GM18526 (cell line): ENCODE results near the gene ABCD4.

ENCODE experiments used
- POLR2A ChIP-seq: IDR thresholded peaks from 3 replicates; pipeline ENCODE4 v1.6.1; 2011; ENCODE audit not compliant: insufficient read length; ENCODE audit errors: extremely low read depth

Gene ABCD4

DNA sequence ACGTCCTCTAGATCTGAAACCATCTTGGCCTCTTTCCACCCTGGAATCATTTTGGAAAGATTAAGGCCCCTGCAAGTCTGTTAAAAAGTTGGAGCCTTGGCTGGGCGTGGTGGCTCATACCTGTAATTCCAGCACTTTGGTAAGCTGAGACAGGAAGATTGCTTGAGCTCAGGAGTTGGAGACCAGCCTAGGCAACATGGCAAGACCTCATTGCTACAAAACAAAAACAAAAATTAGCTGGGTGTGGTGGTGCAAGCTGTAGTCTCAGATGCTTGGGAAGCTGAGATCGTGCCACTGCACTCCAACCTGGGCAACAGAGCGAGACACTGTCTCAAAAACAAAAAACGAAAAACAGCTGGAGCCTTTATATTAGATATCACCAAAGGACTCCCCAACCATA, 10.9 kb upstream of the ABCD4 start:
- TF ChIP-seq POLR2A = no peak

DNA sequence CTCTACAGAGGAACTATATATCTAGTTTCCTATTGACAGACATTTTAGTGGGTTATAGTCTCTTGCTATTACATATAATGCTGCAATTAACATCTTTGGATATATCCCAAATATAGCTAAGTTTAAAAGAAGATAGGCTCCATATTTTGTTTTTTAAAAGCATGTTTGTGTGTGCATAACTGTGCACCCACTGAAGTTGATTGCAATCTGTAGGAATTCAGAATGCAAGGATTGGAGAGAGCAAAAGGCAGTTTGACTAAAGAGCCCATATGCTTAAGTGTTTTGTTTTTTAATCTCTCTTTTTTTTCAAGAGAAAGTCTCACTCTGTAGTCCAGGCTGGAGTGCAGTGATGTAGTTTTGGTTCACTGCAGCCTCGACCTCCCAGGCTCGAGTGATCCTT, 9.4 kb upstream of the ABCD4 start:
- TF ChIP-seq POLR2A = no peak

DNA sequence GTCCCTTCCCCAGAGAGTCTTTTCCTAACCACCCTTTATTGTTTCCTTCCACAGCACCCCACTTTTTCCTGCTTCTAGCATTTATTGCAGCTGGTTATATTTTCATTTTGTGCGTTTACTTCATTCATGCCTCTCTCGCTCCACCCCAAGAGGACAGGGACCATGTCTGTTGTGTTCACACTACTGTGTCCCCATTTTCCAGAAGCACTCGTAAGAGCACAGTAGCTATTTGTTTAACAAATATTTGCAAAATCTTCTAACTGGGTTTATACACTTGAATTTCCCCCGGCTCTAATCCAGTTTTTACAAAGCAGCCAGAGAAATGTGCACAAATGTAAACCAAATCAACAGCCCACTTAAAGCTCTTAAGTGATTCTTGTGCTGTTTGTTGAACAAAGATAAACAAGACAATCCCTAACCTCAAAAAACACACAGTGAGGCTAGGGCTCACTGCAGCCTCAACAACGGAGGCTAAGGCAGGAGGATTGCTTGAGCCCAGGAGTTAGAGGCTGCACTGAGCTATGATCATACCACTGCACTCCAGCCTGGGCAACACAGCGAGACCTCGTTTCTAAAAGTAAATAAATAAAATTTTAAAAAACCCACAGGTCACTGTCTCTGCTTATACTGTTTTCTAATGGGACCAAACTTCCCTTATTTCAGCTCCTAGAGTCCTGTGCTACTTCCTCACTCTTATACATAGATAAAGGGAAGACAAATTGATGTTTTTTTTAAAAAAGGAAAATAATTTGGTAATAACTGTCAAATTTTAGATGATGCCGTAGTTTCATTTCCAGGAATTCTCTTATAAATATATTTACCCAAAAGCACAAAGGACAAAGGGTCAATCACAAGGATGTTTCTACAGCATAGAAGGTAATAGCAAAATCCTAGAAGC, 6.6 kb upstream of the ABCD4 start:
- TF ChIP-seq POLR2A = no peak

DNA sequence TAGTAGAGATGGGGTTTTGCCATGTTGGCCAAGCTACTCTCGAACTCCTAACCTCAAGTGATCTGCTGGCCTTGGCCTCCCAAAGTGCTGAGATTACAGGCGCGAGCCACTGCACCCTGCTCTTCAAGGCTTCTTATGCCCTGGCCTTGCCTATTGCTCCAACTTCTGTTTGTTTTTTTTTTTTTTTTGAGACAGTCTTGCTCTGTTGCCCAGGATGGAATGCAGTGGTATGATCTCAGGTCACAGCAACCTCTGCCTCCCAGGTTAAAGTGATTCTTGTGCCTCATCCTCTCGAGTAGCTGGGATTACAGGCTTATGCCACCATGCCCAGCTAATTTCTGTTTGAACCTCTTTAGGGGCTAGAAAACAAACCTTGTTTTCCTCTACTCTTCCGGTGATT, 6.0 kb upstream of the ABCD4 start:
- no peak for TF ChIP-seq POLR2A

DNA sequence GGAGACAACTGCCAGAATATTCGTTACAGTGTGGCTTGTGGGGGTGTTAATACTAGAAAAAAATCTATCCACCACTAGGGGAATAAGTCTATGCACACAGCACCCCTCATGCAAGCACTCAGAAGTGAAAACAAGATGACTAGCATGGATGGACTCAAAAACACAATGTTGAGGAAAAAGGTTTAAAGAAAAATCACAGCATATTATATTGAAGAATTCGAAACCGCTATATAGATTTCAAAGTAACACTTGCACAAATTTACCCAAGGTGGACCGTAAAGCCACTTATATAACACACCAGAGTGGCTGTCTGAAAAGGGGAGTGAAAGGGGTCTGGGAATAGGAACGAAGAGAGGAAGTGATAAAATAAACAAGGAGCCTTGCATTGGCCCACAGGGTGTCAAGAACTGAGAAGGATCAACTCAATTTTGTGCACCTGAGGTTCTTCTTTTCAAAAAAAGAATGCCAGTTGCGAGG, 544 bp downstream of the ABCD4 start:
- TF ChIP-seq POLR2A = no peak

DNA sequence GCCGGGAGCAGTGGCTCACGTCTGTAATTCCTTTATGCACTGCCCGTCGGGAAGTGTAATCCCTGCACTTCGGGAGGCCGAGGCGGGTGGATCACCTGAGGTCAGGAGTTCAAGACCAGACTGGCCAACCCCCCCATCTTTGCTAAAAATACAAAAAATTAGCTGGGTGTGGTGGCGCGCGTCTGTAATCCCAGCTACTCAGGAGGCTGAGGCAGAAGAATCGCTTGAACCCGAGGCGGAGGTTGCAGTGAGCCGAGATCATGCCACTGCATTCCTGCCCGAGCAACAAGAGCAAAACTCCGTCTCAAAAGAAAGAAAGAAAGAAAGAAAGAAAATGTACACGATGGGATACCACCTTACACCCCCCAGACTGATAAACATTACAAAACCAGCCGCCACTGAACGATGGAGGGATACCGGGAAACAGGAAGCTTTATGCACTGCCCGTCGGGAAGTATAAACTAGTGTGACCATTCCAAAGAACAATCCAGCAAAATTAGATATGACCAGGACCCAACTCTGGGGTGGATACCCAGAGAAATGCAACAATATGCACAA, 1.1 kb downstream of the ABCD4 start:
- TF ChIP-seq POLR2A = no peak

DNA sequence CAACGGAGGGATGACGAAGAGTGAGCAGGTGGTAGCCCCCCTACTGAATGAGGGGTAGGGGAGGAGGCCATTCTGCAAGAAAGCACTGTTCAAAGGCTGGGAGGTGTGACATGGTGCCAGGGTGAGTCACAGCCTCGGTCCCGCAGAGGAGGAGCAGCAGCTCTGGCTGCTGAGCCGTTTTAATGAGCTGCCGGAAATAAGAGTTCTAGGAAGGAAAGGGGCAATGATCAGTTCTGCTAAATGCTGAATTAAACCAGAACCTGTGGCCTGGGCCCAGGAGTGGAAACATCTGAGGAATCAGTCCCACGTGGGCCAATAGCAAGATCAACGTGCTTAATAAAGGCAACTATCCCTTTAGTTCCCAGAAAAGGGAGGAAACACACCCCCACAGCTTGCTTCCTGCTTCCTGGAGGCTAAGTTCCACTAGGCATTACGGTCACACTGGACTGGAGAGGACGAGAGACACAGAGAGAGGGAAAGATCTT, 3.6 kb downstream of the ABCD4 start:
- TF ChIP-seq POLR2A = no peak

DNA sequence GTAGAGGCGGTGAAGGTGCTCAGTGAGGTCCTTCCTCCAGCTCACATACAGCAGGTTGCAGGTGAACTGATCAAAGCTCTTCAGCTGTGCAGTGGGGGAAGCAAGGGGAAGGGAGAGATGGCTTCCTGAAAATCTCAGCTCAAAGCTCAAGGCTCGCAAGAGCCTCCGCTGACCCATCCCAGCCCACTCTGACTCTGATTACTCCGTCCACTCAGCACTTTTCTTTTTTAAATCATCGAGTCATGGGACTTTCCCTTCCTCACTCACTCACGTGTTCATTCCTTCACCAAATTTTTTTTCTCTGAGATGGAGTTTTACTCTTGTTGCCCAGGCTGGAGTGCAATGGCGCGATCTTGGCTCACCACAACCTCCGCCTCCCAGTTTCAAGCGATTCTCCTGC, 4.7 kb downstream of the ABCD4 start:
- TF ChIP-seq POLR2A = no peak

DNA sequence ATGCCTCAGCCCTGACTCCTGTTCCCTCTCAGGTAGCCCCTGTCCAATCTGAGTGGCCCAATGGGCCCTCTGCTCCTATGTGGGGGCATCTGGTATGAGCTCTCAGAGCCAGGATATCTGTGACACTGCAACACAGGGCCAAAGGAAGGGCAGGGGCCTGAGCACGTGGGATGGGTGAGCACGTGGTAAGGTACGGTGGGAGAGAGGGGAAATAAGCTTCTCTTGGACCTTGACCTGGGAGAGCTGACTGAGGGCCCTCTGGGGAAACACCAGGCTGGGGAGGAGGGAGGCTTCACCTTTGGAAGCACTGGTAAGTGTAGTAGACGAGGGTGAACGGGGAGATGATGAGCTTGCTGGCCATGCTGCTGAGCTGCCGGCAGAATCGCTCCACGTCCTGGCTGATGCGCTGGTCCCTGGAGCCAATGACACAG, 6.7 kb downstream of the ABCD4 start:
- TF ChIP-seq POLR2A = no peak

DNA sequence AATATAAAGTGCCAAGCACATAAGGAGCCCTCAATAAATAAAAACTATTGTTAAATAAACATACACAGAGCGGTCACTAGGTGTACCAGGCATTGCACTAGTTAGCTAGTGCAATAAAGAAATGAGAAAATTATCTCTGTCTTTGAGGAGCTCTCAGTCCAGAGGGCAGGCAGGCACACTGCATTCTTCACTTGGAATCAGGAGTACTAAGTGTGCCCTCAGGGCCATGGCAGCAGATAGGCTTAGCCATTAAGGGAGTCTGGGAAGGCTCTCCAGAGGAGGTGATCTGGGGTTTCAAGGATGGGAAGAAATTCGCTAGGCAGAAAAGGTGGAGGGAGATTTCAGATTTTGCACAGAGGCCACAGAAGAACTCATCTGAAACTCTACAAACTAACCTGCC, 9.1 kb downstream of the ABCD4 start:
- no peak for TF ChIP-seq POLR2A

DNA sequence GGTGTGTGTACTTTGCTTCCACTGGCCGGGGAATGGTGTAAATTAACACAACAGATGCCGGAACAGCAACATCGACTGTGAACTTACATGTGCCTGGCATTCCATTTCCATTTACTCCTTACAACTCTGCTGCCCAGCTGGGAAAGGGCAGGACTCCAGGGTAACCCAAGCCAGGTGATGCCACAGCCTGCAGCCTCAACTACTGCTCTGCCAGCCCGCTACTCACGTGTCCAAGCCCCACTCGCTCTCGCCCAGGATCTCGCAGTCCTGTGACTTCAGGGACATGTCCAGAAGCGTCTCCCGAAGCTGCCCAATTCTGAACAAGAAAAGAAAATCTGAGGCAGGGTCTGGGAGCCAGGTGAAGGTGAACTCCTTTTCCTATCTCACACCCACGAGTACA, 10.7 kb downstream of the ABCD4 start:
- no peak for TF ChIP-seq POLR2A

DNA sequence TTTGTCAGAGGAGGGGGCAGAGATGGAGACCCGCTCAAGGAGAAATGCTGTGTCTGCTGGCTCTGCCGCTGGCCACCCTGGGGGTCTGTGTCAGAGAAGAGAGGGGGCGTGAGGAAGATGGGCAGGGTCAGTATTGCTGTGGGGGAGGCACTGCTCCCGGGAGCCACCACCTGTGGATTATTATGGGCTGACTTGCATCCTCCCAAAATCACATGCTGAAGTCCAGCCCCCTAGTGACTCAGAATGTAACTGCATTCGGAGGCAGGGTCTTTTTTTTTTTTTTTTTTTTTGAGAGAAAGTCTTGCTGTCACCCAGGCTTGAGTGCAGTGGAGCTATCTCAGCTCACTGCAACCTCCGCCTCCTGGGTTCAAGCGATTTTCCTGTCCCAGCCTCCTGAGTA, 12.3 kb downstream of the ABCD4 start:
- TF ChIP-seq POLR2A = no peak

DNA sequence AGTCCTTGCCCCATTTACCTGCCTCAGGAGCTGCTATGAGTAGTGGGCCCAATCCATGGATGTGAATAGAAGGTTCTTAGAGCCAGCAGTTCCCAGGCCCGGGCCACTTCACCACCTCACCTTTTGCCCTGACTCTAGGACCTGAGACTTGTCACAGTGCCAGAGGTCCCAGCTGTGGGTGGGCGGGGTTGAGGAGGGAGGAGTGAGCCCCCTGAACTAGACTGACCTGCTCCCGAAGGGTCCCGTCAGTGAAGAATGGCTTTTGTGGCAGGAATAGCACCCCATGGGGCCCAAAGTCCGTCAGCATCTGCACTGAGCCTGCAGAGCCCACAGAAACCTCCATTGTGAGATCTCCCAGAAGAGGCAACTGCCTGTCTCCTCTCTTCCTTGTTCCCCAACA, 12.9 kb downstream of the ABCD4 start:
- no peak for TF ChIP-seq POLR2A

DNA sequence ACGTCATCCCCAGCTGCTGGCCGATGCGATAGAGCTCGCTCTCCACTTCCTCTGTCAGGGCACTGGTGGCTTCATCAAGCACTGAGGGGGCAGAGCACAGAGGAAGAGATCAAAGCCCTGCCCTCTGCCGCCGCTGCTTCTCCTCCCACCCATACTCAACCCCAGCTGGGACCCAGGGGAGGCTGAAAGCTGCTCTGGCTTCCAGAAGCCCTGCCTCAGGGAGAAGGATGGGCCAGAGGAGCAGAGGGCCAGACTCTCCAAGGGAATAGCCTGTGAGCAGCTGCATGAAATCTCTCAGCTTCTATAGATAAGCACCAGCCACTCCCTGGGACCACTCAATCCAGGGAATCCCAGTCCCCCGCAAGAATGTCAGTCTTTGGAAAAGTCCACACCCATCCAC, 16.0 kb downstream of the ABCD4 start:
- no peak for TF ChIP-seq POLR2A

DNA sequence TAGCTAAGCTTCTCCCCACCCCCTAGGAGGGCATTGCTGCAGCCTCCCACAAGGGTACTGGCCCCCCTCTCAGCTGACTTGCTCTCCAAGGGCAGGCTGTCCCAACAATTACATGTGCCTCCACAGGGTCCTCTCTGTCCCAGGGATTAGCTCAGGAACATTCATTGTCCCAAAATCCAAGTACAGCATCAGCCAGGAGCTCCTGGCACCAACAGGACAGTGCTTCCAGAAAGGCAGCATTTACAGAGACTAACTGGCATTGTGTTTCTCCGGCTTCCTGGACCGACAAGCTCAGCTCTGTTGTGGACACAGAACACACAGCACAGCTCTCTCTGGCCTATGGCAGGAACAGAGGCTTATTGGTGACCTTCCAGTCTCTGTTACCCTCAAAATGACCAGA, 21.7 kb downstream of the ABCD4 start:
- TF ChIP-seq POLR2A = no peak

DNA sequence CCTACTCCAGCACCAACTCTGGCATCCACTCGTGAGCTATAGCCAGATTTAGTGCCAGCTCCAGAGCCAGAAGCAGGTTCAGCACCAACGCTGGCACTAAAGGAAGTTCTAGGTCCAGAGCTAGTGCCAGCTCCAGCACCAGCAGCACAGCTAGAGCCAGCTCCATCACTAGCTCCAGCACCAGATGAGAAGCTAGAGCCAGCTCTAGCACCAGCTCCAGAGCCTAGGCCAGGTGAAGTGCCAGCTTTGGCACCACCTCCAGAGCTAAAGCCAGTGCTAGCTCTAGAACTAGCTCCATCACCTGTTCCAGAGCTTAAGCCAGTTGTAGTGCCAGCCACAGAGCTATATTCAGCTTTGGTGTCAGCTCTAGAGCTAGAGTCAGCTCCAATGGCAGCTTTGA, 24.7 kb downstream of the ABCD4 start:
- no peak for TF ChIP-seq POLR2A

DNA sequence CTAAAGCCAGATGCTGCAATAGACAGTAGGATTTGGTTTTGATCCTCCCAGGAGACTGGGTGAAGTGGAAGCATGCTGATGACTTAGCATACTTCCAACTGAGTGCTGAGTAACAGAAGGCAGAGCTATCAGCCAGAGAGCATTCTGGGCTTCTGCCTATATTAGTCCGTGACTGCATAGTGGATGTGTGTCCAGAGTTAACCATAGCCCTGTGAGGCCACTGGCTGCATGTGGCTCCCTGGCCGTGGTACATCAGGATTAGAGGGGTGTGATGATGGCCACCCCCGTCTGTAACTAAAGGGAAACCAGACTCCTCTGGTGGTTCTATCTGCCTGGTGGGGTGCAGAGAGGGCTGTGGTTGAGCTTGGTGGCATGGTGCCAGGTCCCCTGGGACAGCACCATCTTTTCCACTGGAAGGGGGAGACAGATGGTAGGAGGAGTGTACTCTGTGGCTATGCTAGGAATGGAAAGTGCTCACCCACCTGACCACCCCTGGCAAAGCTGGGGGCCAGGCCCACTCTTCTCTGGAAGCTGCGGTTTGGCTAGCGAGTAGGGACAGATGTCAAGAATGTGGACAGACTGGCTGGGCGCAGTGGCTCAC, 27.4 kb downstream of the ABCD4 start:
- TF ChIP-seq POLR2A = no peak

DNA sequence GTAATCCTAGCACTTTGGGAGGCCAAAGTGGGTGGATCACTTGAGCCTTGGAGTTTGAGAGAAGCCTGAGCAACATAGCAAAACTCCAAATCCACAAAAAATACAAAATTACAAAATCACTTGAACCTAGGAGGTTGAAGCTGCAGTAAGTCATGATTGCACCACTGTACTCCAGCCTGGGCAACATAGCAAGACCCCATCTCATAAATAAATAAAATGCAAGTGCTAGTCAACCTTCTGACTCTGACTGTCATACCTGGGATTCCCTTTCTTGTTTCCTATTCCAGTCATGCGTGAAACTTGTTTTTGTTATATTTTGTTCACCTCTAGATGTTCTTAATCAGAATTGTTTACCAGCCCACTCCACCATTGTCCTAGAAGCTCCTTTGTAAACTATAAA, 31.4 kb downstream of the ABCD4 start:
- no peak for TF ChIP-seq POLR2A
